Limb (tissue), 2 donors: ENCODE measurements around the gene IL12RB2.
"Not testable (repeated sequence)": the region's sequence is repeated elsewhere in the genome, so short reads cannot be mapped to it uniquely, and the experiment has no call there.

ENCODE experiments used
- DNase-seq, 2 donors: peaks; one replicate each; pipeline ENCODE4 v3.0.0-alpha.2; 2016; ENCODE audit errors: extremely low spot score in 2 of 2

IL12RB2 gene

GRCh38 chr1:67431156-67431765 is 123.6 kb downstream of the IL12RB2 start:
- no peak for DNase-seq

- no peak for DNase-seq
Observed at GRCh38 chr1:67431869-67432578, 124.4 kb downstream of the IL12RB2 start.

GRCh38 chr1:67432745-67433144 is 125.1 kb downstream of the IL12RB2 start:
- no peak for DNase-seq

GRCh38 chr1:67433837-67434236 is 126.2 kb downstream of the IL12RB2 start:
- DNase-seq: no peak

GRCh38 chr1:67434491-67434890 is 126.8 kb downstream of the IL12RB2 start:
- no peak for DNase-seq

GRCh38 chr1:67436511-67437055 is 128.9 kb downstream of the IL12RB2 start:
- no peak for DNase-seq

- DNase-seq: no peak
Observed at GRCh38 chr1:67437961-67438360, 130.3 kb downstream of the IL12RB2 start.

GRCh38 chr1:67439277-67440029 is 131.8 kb downstream of the IL12RB2 start:
- no peak for DNase-seq

- no peak for DNase-seq
Observed at GRCh38 chr1:67440339-67440738, 132.7 kb downstream of the IL12RB2 start.

- peak in 1 of 2 donors; percentile 58 for DNase-seq
Observed at GRCh38 chr1:67441183-67441582, 133.5 kb downstream of the IL12RB2 start.

- DNase-seq: no peak
Observed at GRCh38 chr1:67441739-67442281, 134.1 kb downstream of the IL12RB2 start.

GRCh38 chr1:67446014-67446413 is 138.3 kb downstream of the IL12RB2 start:
- not testable (repeated sequence) for DNase-seq
